GM18858 (cell line): ENCODE data around the gene PHF21A.

Experiments used
- ATAC-seq: cut with Tn5 transposase; IDR thresholded peaks from one replicate; pipeline ENCODE4 v1.9.1; 2021; ENCODE audit not compliant: unreplicated experiment

The PHF21A gene

GRCh38 chr11:45924036-45924915 lies 197.0 kb downstream of the PHF21A start:
- no peak for ATAC-seq

GRCh38 chr11:45922425-45923082 lies 198.7 kb downstream of the PHF21A start, which contains the start of gene LARGE2:
TSS of gene LARGE2 (plus strand) at chr11:45922656. CDS start at chr11:45922883, 227 bp downstream.
- no peak for ATAC-seq

- no peak for ATAC-seq
Measured at GRCh38 chr11:45921561-45922424, 199.5 kb downstream of the PHF21A start.

- ATAC-seq, result no peak
Measured at GRCh38 chr11:45920531-45921477, 200.4 kb downstream of the PHF21A start.

- ATAC-seq, result no peak
Measured at GRCh38 chr11:45919806-45920530, 201.3 kb downstream of the PHF21A start.

- ATAC-seq, result no peak
Measured at GRCh38 chr11:45918962-45919675, 202.1 kb downstream of the PHF21A start.

GRCh38 chr11:45918331-45918941 lies 202.8 kb downstream of the PHF21A start:
- peak; percentile 22 for ATAC-seq

- peak; percentile 90 for ATAC-seq
Measured at GRCh38 chr11:45917623-45918330, 203.5 kb downstream of the PHF21A start, which contains the start of gene PEX16. TSS of gene PEX16 (minus strand) at chr11:45917877. CDS start at chr11:45917811, 66 bp downstream.

- no peak for ATAC-seq
Measured at GRCh38 chr11:45917286-45917622, 204.0 kb downstream of the PHF21A start.

- no peak for ATAC-seq
Measured at GRCh38 chr11:45915446-45915845, 205.8 kb downstream of the PHF21A start.

GRCh38 chr11:45913942-45914635 lies 207.2 kb downstream of the PHF21A start:
- ATAC-seq, result no peak

GRCh38 chr11:45913514-45913913 lies 207.7 kb downstream of the PHF21A start:
- no peak for ATAC-seq

- ATAC-seq, result no peak
Measured at GRCh38 chr11:45910623-45911022, 210.6 kb downstream of the PHF21A start.

- no peak for ATAC-seq
Measured at GRCh38 chr11:45909594-45910475, 211.4 kb downstream of the PHF21A start.

- no peak for ATAC-seq
Measured at GRCh38 chr11:45907911-45908370, 213.3 kb downstream of the PHF21A start.
